Right ventricle myocardium inferior (tissue), 1 donor: ENCODE measurements around the gene RIN3. TPM values are rescaled to one million over a fixed set of nuclear protein-coding genes. Genes with fewer than 3 reads are reported as not detected.
A peak's percentile ranks its signal among the peaks of the same experiment; 100 is the strongest.

Experiments used
- ATAC-seq: fragments of 200-7000 bp; cut with Tn5 transposase; one replicate; pipeline ENCODE4 v1.9.1; 2020; ENCODE audit warnings: mild to moderate bottlenecking, moderate library complexity
- DNase-seq: peaks from one replicate; pipeline ENCODE4 v3.0.0; 2021; ENCODE audit errors: missing footprints
- intact Hi-C: fragments of 100-400 bp; cut with DNase I; formaldehyde crosslinking; loops from one replicate; pipeline ENCODE4 v1.11.0; 2022
- total RNA-seq: library from RNA; stranded (reverse); fragmentation: NEBNext Ultra II Directional; extraction: Animal tissue kit (Norgen Biotek cat#: 25700); gene quantifications from one replicate; pipeline ENCODE4 v1.2.1, GENCODE V29; 2021
- donor health status: DM: no; HTN: yes; CAD: no; lungs with severe emphysema.

Gene RIN3
- total RNA-seq, 1 donor from 2014 or later = 13.0 TPM

GRCh38 chr14:92726135-92726932 is 212.8 kb downstream of the RIN3 start:
- ATAC-seq (no peak), DNase-seq (peak; percentile 80)
- intact Hi-C loops = no loop called here

GRCh38 chr14:92726933-92727262 is 213.3 kb downstream of the RIN3 start:
- ATAC-seq (no peak), DNase-seq (no peak)
- intact Hi-C loops = no loop called here

- intact Hi-C loops = no loop called here
- ATAC-seq (no peak), DNase-seq (no peak)
These were observed 215.3 kb downstream of the RIN3 start for GRCh38 chr14:92728759-92729364.

GRCh38 chr14:92729634-92730358 is 216.2 kb downstream of the RIN3 start:
- ATAC-seq (no peak), DNase-seq (no peak)
- intact Hi-C loops = no loop called here

GRCh38 chr14:92731622-92732115 is 218.1 kb downstream of the RIN3 start:
- intact Hi-C loops = no loop called here
- DNase-seq (no peak), ATAC-seq (no peak)

- DNase-seq = no peak
- peak; percentile 30 for ATAC-seq
- intact Hi-C loops = no loop called here
These were observed 219.4 kb downstream of the RIN3 start for GRCh38 chr14:92733007-92733406.

- intact Hi-C loops = no loop called here
- no peak for DNase-seq
- no peak for ATAC-seq
These were observed 221.0 kb downstream of the RIN3 start for GRCh38 chr14:92734618-92735017.

GRCh38 chr14:92735344-92735743 is 221.8 kb downstream of the RIN3 start:
- no peak for ATAC-seq
- intact Hi-C loops = no loop called here
- DNase-seq = no peak

- DNase-seq = no peak
- intact Hi-C loops = no loop called here
- no peak for ATAC-seq
These were observed 223.6 kb downstream of the RIN3 start for GRCh38 chr14:92737206-92737605.

GRCh38 chr14:92737619-92738188 is 224.1 kb downstream of the RIN3 start:
- ATAC-seq = no peak
- intact Hi-C loops = no loop called here
- no peak for DNase-seq

Other genes starting within 250 kb of the RIN3 start
- 0.49 TPM for gene SLC24A4, start 190.6 kb upstream of the RIN3 start, total RNA-seq
- gene LGMN, start 234.8 kb downstream of the RIN3 start, total RNA-seq = 122 TPM